Endometrial microvascular endothelial cells (primary cell): ENCODE measurements around the gene SLC12A5. TPM values are rescaled to one million over a fixed set of nuclear protein-coding genes. Genes with fewer than 3 reads are reported as not detected.
"Not testable (repeated sequence)": the region's sequence is repeated elsewhere in the genome, so short reads cannot be mapped to it uniquely, and the experiment has no call there.

Source experiments
- in situ Hi-C: cut with HindIII; loops from 2 replicates; pipeline ENCODE4 v1.10.0; 2017; ENCODE audit warnings: low sequenced_read_pairs, low pct_unique_long_range_greater_than_20kb; ENCODE audit errors: inconsistent ontology term
- total RNA-seq: library from RNA; depleted of rRNA; stranded (reverse); fragments of >200 nt; gene quantifications from one replicate; pipeline ENCODE4 v1.2.3, GENCODE V29; 2015; ENCODE audit errors: inconsistent ontology term

Gene SLC12A5
- total RNA-seq, 1 donor from 2014 or later = not detected

GRCh38 chr20:46089417-46090388 lies 60.7 kb downstream of the SLC12A5 start, which contains the start of gene NCOA5:
Gene NCOA5 (minus strand): TSS chr20:46089962. CDS start chr20:46079424, 10,538 bp downstream.
- in situ Hi-C loops = no loop called here

GRCh38 chr20:46091622-46092535 lies 62.9 kb downstream of the SLC12A5 start:
- in situ Hi-C loops = not testable (repeated sequence)

- in situ Hi-C loops = no loop called here
Measured at GRCh38 chr20:46093531-46093930, 64.5 kb downstream of the SLC12A5 start.

- in situ Hi-C loops = no loop called here
Measured at GRCh38 chr20:46099491-46100287, 70.7 kb downstream of the SLC12A5 start.

- in situ Hi-C loops = not testable (repeated sequence)
Measured at GRCh38 chr20:46100444-46100843, 71.4 kb downstream of the SLC12A5 start.

- in situ Hi-C loops = no loop called here
Measured at GRCh38 chr20:46100988-46101387, 72.0 kb downstream of the SLC12A5 start.

GRCh38 chr20:46101957-46102356 lies 72.9 kb downstream of the SLC12A5 start:
- in situ Hi-C loops = no loop called here

- in situ Hi-C loops = no loop called here
Measured at GRCh38 chr20:46102940-46103339, 73.9 kb downstream of the SLC12A5 start.

GRCh38 chr20:46104262-46104661 lies 75.2 kb downstream of the SLC12A5 start:
- in situ Hi-C loops = no loop called here

- in situ Hi-C loops = no loop called here
Measured at GRCh38 chr20:46107061-46107460, 78.0 kb downstream of the SLC12A5 start.

GRCh38 chr20:46108435-46108841 lies 79.4 kb downstream of the SLC12A5 start:
- in situ Hi-C loops = no loop called here

GRCh38 chr20:46108976-46109375 lies 80.0 kb downstream of the SLC12A5 start:
- in situ Hi-C loops = no loop called here

Other genes with a start within 250 kb of the SLC12A5 start
- 2.7 TPM for gene WFDC3, start 237.3 kb upstream of the SLC12A5 start, total RNA-seq
- 33.9 TPM for gene DNTTIP1, start 237.3 kb upstream of the SLC12A5 start, total RNA-seq
- gene UBE2C, start 216.6 kb upstream of the SLC12A5 start, total RNA-seq = 110 TPM
- not detected for gene TNNC2, start 201.9 kb upstream of the SLC12A5 start, total RNA-seq
- 13.4 TPM for gene SNX21, start 195.4 kb upstream of the SLC12A5 start, total RNA-seq
- gene ACOT8, start 171.8 kb upstream of the SLC12A5 start, total RNA-seq = 75.9 TPM
- 4.9 TPM for gene ZSWIM3, start 171.6 kb upstream of the SLC12A5 start, total RNA-seq
- gene ZSWIM1, start 148.0 kb upstream of the SLC12A5 start, total RNA-seq = 10.0 TPM
- gene SPATA25, start 141.6 kb upstream of the SLC12A5 start, total RNA-seq = not detected
- 1.5 TPM for gene NEURL2, start 138.0 kb upstream of the SLC12A5 start, total RNA-seq
- gene CTSA, start 137.9 kb upstream of the SLC12A5 start, total RNA-seq = 113 TPM
- gene PLTP, start 117.1 kb upstream of the SLC12A5 start, total RNA-seq = 3.0 TPM
- 25.6 TPM for gene PCIF1, start 94.5 kb upstream of the SLC12A5 start, total RNA-seq
- 13.2 TPM for gene ZNF335, start 57.0 kb upstream of the SLC12A5 start, total RNA-seq
- gene MMP9, start 20.3 kb upstream of the SLC12A5 start, total RNA-seq = not detected
- gene NCOA5, start 60.7 kb downstream of the SLC12A5 start, total RNA-seq = 25.7 TPM
- 11.7 TPM for gene CD40, start 89.1 kb downstream of the SLC12A5 start, total RNA-seq